BLaER1 treated with 17β-estradiol and CSF1 and Interleukin-3, amounts not matched to agents 10 nM and 100 nM (cell line): ENCODE results near the gene C17orf114.
A peak's percentile ranks its signal among the peaks of the same experiment; 100 is the strongest.

Experiments used
- H3K27ac ChIP-seq, 11 experiments: shearing (Covaris generic); formaldehyde crosslinking; 2 replicates each; pipeline ENCODE4 v1.8.1; 2022
- H3K27me3 ChIP-seq, 11 experiments: shearing (Covaris generic); formaldehyde crosslinking; 2 replicates each; pipeline ENCODE4 v1.8.1; 2022
- H3K36me3 ChIP-seq, 11 experiments: shearing (Covaris generic); formaldehyde crosslinking; 2 replicates each; pipeline ENCODE4 v1.8.1; 2022
- H3K4me1 ChIP-seq, 10 experiments: shearing (Covaris generic); formaldehyde crosslinking; 2 replicates each; pipeline ENCODE4 v1.8.1; 2022
- H3K4me2 ChIP-seq, 11 experiments: shearing (Covaris generic); formaldehyde crosslinking; 2 replicates each; pipeline ENCODE4 v1.8.1; 2022
- H3K4me3 ChIP-seq, 10 experiments: shearing (Covaris generic); formaldehyde crosslinking; 2 replicates each; pipeline ENCODE4 v1.8.1; 2022
- H3K9ac ChIP-seq, 11 experiments: shearing (Covaris generic); formaldehyde crosslinking; 2 replicates each; pipeline ENCODE4 v1.8.1; 2022
- H3K9me3 ChIP-seq, 11 experiments: shearing (Covaris generic); formaldehyde crosslinking; replicated peaks in 1 of 11; 2 replicates each; pipeline ENCODE4 v1.8.1; 2022
- H4K20me1 ChIP-seq, 11 experiments: shearing (Covaris generic); formaldehyde crosslinking; 2 replicates each; pipeline ENCODE4 v1.8.1; 2022
- Cebpa-rat ChIP-seq, 11 experiments: shearing (Covaris generic); IDR thresholded peaks; 2 replicates each; pipeline ENCODE4 v1.8.1; 2022

C17orf114 gene

DNA sequence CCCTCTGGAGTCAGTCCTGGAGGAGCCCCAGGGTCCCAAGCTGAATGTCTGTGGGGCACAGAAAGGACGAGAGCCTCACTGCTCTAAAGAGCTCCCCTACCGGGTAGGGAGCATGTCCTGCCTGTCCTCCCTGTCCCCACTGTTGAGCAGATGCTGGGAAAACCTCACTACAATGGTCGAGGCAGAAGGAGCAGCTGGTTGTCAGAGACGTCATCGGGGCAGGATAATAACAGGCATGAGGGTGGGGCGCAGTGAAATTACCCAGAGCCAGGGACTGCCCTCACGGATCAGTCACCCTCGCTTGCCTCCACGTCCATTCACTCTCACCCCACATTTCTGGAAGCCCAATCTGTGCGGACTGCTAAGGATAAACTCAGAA, 29.9 kb downstream of the C17orf114 start:
- Histone ChIP-seq H3K4me3 (no peak overlapping the region), H3K4me2 (peak overlapping the region; percentile 53 to 89 (median 82))
- no peak for TF ChIP-seq Cebpa-rat (IDR thresholded peaks at IDR 0.05)

DNA sequence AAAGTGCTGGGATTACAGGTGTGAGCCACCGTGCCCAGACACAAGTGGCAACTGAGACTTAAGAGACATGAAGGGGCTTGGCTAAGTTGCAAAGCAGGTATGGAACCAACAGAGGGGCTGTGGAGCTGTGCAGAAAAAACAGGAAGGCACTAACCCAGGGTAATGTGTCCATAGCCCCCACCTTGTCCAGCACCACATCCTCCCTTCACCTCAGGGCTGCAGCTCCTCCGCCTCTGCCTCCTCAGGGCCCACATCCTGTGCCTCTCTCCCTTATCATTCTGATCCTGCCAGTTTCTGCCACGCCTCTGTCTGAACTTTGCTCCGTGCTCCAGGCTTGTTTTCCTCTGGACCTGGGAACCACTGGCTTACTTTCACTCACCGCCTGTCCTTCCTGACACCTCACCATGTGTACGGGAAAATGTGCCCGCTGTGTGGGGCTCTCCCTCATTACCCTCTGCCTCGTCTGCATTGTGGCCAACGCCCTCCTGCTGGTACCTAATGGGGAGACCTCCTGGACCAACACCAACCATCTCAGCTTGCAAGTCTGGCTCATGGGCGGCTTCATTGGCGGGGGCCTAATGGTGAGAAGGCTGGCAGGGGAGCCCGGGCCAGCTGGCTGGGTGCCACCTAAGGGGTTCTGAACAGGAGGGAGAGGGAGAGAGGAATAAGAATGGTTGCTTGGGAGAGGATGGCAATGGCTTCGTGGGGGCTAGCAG, 30.5 kb downstream of the C17orf114 start, which contains the start of gene TM4SF5:
TM4SF5 (plus strand) TSS at position 368 of the 716 bp plus-strand sequence; CDS start at position 405, 37 bp downstream.
- no peak for TF ChIP-seq Cebpa-rat (IDR thresholded peaks at IDR 0.05)
- H3K27ac ChIP-seq = peak within 1 kb of the TSS; percentile 85 to 98 (median 92); a peak in 21 of 22 replicates
- peaks cover 65 to 100% (median 82%) of the 10 kb centered on the region in 10 experiments for H3K4me1 ChIP-seq
- H4K20me1 ChIP-seq = no peaks in the 10 kb centered on the region
- peak within 1 kb of the TSS in 6 of 11 experiments; percentile 20 to 50 (median 33); a peak in 11 of 22 replicates for H3K9ac ChIP-seq
- no peak within 1 kb of the TSS for H3K4me3 ChIP-seq
- peak within 1 kb of the TSS; percentile 53 to 89 (median 82) for H3K4me2 ChIP-seq
- no peaks in the 10 kb centered on the region for H3K9me3 ChIP-seq
- no peaks in the 10 kb centered on the region for H3K27me3 ChIP-seq
- no peaks in the 10 kb centered on the region for H3K36me3 ChIP-seq

More for the DNA sequence above, 29.9 kb downstream of the C17orf114 start:
- peak overlapping the region in 9 of 11 experiments; percentile 85 to 96 (median 88); a peak in 20 of 22 replicates for H3K27ac ChIP-seq
- no peaks in the 10 kb centered on the region for H3K27me3 ChIP-seq
- no peaks in the 10 kb centered on the region for H3K9me3 ChIP-seq
- peaks cover 65 to 100% (median 79%) of the 10 kb centered on the region in 10 experiments for H3K4me1 ChIP-seq
- no peaks in the 10 kb centered on the region for H4K20me1 ChIP-seq
- H3K9ac ChIP-seq = peak overlapping the region in 5 of 11 experiments; percentile 20 to 50 (median 32); a peak in 8 of 22 replicates
- H3K36me3 ChIP-seq = no peaks in the 10 kb centered on the region

DNA sequence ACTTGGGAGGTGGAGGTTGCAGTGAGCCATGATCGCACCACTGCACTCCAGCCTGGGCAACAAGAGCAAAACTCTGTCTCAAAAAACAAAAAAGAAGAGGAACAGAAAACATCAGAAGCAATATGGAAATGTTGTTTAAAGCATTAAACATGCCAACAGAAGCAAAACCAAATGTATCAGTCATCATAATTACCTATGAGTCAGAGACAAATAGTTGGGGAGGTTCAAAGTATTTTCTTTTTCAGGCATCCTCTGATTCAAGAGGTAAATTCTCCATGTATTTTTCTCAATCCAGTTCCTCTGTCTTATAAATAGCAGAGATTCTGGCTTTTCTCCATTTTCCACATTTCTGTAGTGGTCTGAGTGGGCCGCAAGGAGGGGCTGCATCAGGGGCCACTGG, 32.5 kb downstream of the C17orf114 start:
- Histone ChIP-seq H3K36me3 (no peaks in the 10 kb centered on the region), H3K4me3 (no peak overlapping the region), H3K27me3 (no peaks in the 10 kb centered on the region), H3K4me2 (peak overlapping the region in 6 of 11 experiments; percentile 28 to 87 (median 76); a peak in 10 of 22 replicates), H4K20me1 (no peaks in the 10 kb centered on the region), H3K27ac (peak overlapping the region in 6 of 11 experiments; percentile 27 to 98 (median 95); a peak in 9 of 22 replicates), H3K9ac (no peak overlapping the region), H3K9me3 (no peaks in the 10 kb centered on the region), H3K4me1 (peaks cover 57 to 100% (median 84%) of the 10 kb centered on the region in 10 experiments)
- no peak for TF ChIP-seq Cebpa-rat (IDR thresholded peaks at IDR 0.05)

DNA sequence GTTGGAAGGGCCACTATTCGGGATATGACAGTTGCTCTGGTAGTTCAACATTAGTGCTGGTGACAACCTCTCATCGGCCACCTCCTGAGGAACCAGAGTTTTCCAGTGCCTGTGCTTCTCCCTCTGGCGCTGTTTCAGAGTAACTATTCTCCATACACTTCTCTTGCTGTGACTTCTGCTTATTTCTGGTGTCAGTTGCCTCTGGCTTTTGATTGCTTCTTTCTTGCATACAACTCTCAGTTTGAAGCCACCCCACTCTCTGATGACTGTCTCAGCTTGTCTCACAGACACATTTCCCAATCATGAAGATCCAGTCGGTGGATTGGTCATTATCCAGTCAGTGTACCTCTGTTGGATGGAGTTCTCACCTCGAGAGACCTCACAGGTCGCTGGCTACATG, 33.8 kb downstream of the C17orf114 start:
- Histone ChIP-seq H3K4me1 (peaks cover 52 to 100% (median 83%) of the 10 kb centered on the region in 10 experiments), H3K27ac (peak overlapping the region in 6 of 11 experiments; percentile 83 to 98 (median 95); a peak in 13 of 22 replicates), H3K4me3 (no peak overlapping the region), H3K9ac (peak overlapping the region in 5 of 11 experiments; percentile 45 to 94 (median 82); a peak in 8 of 22 replicates), H3K4me2 (peak overlapping the region in 6 of 11 experiments; percentile 39 to 87 (median 78); a peak in 10 of 22 replicates), H3K27me3 (no peaks in the 10 kb centered on the region), H4K20me1 (no peaks in the 10 kb centered on the region), H3K9me3 (no peaks in the 10 kb centered on the region), H3K36me3 (no peaks in the 10 kb centered on the region)
- TF ChIP-seq Cebpa-rat (IDR thresholded peaks at IDR 0.05) = no peak

DNA sequence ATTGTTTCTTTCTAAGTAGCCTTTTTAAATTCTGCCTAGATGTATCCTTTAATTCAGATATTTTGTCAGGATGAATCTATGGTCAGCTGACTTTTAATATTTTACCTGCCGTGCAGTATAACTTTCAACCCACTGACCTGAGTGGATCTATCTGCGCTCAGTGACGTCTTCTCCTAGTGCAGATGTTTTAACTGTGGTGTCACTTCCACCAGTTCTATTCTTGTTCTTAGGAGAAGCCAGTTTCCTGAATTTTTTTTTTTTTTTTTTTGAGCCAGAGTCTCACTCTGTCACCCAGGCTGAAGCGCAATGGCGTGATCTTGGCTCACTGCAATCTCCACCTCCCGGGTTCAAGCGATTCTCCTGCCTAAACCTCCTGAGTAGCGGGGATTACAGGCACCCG, 35.4 kb downstream of the C17orf114 start:
- peaks cover 36 to 93% (median 68%) of the 10 kb centered on the region in 10 experiments for H3K4me1 ChIP-seq
- H3K27ac ChIP-seq = peak overlapping the region in 10 of 11 experiments; percentile 51 to 98 (median 87); a peak in 19 of 22 replicates
- H3K36me3 ChIP-seq = no peaks in the 10 kb centered on the region
- H3K4me2 ChIP-seq = peak overlapping the region; percentile 24 to 87 (median 73); a peak in 20 of 22 replicates
- H3K4me3 ChIP-seq = no peak overlapping the region
- no peaks in the 10 kb centered on the region for H3K27me3 ChIP-seq
- H3K9ac ChIP-seq = peak overlapping the region in 7 of 11 experiments; percentile 47 to 94 (median 78); a peak in 13 of 22 replicates
- no peaks in the 10 kb centered on the region for H3K9me3 ChIP-seq
- TF ChIP-seq Cebpa-rat (IDR thresholded peaks at IDR 0.05) = no peak
- no peaks in the 10 kb centered on the region for H4K20me1 ChIP-seq

DNA sequence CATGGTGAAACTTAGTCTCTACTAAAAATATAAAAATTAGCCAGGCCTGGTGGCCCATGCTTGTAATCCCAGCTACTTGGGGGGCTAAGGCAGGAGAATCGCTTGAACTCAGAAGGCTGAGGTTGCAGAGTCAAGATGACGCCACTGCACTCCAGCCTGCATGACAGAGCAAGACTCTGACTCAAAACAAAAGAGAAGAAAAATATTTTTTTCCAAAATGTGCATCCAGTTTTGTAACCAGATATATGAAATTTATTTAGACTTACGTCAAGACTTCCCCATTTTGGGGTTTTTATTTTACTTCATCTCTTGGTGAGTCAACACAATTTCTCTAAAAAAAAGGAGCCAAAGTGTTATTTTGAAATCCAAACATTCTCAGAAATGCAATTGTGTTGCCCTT, 35.9 kb downstream of the C17orf114 start:
- Histone ChIP-seq H3K27ac (peak overlapping the region in 10 of 11 experiments; percentile 51 to 98 (median 87); a peak in 20 of 22 replicates), H3K9ac (peak overlapping the region in 7 of 11 experiments; percentile 47 to 94 (median 78); a peak in 13 of 22 replicates), H3K27me3 (no peaks in the 10 kb centered on the region), H4K20me1 (no peaks in the 10 kb centered on the region), H3K4me2 (peak overlapping the region; percentile 7 to 89 (median 75); a peak in 18 of 22 replicates), H3K4me1 (peaks cover 31 to 93% (median 63%) of the 10 kb centered on the region in 10 experiments), H3K4me3 (no peak overlapping the region), H3K36me3 (no peaks in the 10 kb centered on the region), H3K9me3 (no peaks in the 10 kb centered on the region)
- TF ChIP-seq Cebpa-rat (IDR thresholded peaks at IDR 0.05) = peak in 6 of 11 experiments; percentile 32 to 73 (median 56); a peak in 6 of 22 replicates

DNA sequence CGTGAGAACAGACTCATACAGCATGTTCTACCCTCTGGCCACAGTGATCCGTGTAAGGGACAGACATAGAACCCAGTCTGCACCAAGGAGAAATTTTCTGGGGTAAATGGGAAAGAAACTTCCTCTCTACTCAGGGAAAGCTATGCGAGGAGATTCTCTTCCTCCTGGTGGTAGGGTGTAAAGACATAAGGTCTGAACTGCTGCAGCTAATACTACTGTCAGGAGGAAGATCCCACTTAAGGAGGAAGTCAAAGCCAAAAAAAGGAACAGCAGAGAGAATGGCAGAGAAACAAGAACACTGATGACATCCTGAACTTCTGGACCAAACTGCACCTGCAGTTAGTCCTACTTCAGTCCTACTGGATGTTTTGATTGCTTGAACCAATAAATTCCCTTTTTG, 37.5 kb downstream of the C17orf114 start:
- Histone ChIP-seq H3K36me3 (no peaks in the 10 kb centered on the region), H3K4me1 (peaks cover 24 to 91% (median 48%) of the 10 kb centered on the region in 10 experiments), H3K9me3 (no peaks in the 10 kb centered on the region), H3K27ac (peak overlapping the region in 9 of 11 experiments; percentile 8 to 98 (median 91); a peak in 16 of 22 replicates), H3K9ac (peak overlapping the region in 6 of 11 experiments; percentile 34 to 94 (median 80); a peak in 9 of 22 replicates), H3K4me2 (peak overlapping the region; percentile 24 to 89 (median 75)), H4K20me1 (no peaks in the 10 kb centered on the region), H3K27me3 (no peaks in the 10 kb centered on the region), H3K4me3 (no peak overlapping the region)
- no peak for TF ChIP-seq Cebpa-rat (IDR thresholded peaks at IDR 0.05)

DNA sequence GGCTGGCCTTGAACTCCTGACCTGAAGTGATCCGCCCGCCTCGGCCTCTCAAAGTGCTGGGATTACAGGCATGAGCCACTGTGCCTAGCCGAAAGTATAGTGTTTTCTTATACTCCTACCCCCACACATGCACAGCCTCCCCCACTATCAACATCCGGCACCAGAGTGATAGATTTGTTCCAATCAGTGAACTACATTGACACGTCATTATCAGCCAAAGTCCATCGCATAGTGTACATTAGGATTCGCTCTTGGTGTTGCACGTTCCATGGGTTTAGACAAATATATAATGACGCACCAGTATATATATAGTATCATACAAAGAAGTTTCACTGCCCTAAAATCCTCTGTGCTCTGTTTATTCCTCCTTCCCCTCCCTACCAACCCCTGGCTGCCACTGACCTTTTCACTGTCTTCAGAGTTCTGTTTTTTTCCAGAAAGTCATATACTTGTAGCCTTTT, 42.3 kb downstream of the C17orf114 start:
- Histone ChIP-seq H4K20me1 (no peaks in the 10 kb centered on the region), H3K4me1 (peaks cover 9 to 66% (median 15%) of the 10 kb centered on the region in 10 experiments), H3K27me3 (no peaks in the 10 kb centered on the region), H3K27ac (peak overlapping the region in 3 of 11 experiments; percentile 38 to 47 (median 42); a peak in 5 of 22 replicates), H3K4me2 (peak overlapping the region in 3 of 11 experiments; percentile 18 to 71 (median 32); a peak in 5 of 22 replicates), H3K9ac (no peak overlapping the region), H3K36me3 (no peaks in the 10 kb centered on the region), H3K9me3 (no peaks in the 10 kb centered on the region), H3K4me3 (no peak overlapping the region)
- no peak for TF ChIP-seq Cebpa-rat (IDR thresholded peaks at IDR 0.05)

DNA sequence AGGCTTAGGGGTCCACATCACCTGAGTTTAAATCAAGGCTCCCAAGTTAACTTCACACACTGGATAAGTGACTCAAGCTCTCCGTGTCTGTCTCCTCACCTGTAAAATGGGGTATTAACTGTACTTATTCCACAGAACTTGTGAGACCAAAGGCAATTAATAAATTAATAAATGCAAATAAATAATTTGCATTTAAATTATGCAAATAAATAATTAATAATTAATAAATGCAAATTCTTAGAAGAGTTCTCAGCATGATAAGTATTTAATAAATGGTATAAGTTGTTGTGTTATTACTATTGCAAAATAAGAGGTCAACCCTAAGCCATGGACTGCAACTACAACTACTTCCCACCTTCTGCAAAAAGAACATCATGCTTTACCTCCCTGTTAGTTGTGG, 48.7 kb downstream of the C17orf114 start:
- no peak overlapping the region for H3K4me3 ChIP-seq
- H3K4me2 ChIP-seq = no peak overlapping the region
- H3K9ac ChIP-seq = no peak overlapping the region
- no peaks in the 10 kb centered on the region for H3K27me3 ChIP-seq
- peaks cover 20 to 49% (median 29%) of the 10 kb centered on the region in 10 experiments for H3K4me1 ChIP-seq
- no peak overlapping the region for H3K27ac ChIP-seq
- no peaks in the 10 kb centered on the region for H4K20me1 ChIP-seq
- H3K9me3 ChIP-seq = no peaks in the 10 kb centered on the region
- H3K36me3 ChIP-seq = no peaks in the 10 kb centered on the region
- no peak for TF ChIP-seq Cebpa-rat (IDR thresholded peaks at IDR 0.05)
